ENCODE data around the gene LZTS2.

Gene LZTS2

GRCh38 chr10:101022967-101023705, 23.5 kb downstream of the LZTS2 start:
- H3K4me3 ChIP-seq (replicated peaks in 1 of 2; ENCODE audit: low read depth in 2 of 2, low read length in 2 of 2) = no peak overlapping the region
- no peak for DNase-seq (ENCODE audit: low read depth in 2 of 2)
- TF ChIP-seq CTCF (IDR thresholded peaks at IDR 0.05; ENCODE audit: low read depth, low read length) = no peak

- no peak for TF ChIP-seq CTCF (IDR thresholded peaks at IDR 0.05; ENCODE audit: low read depth, low read length)
- DNase-seq (ENCODE audit: low read depth in 2 of 2) = no peak
- H3K4me3 ChIP-seq (replicated peaks in 1 of 2; ENCODE audit: low read depth in 2 of 2, low read length in 2 of 2) = no peak overlapping the region
Observed at GRCh38 chr10:101027106-101027720, 27.6 kb downstream of the LZTS2 start.

DNA sequence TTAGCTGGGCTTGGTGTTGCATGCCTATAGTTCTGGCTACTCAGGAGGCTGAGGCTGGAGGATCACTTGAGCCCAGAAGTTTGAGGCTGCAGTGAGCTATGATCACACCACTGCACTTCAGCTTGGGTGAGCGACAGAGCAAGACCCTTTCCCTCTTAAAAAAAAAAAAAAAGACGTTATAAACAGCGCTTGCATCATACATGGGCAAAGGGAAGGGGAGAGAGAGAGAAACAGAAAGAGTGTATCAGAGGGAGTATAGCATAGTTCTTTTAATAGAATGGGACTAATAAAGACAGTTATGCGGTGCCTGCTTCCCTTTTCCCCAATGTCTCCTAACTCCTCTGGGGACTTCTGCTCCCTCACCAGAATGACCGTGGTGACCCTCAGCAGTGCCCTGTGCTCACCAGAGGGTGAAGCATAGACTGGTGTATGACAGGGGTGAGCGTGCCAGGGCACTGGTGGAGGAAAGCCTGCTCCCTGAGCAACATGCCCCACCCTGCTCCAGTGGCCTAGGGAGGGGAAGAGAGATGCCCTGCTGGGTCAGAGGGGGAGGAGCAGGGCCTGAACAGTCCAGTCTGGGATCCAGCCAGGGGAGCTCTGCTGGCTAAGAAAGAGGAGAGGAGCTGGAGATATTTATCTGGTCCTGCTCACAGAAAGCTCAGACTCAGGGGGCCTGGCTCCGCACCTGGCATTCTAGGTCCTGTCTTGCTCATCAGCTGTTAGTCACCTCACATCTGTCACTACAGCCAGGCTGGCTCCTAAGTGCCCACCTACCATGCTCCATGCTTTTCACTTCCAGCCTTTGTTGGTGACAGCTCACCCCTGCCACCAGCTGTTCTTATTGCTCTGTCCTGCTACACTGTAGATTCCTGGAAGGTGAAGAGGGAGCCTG, 29.1 kb downstream of the LZTS2 start:
- DNase-seq (ENCODE audit: low read depth in 2 of 2) = no peak
- H3K4me3 ChIP-seq (replicated peaks in 1 of 2; ENCODE audit: low read depth in 2 of 2, low read length in 2 of 2) = no peak overlapping the region
- no peak for TF ChIP-seq CTCF (IDR thresholded peaks at IDR 0.05; ENCODE audit: low read depth, low read length)

GRCh38 chr10:101029520-101030295, 30.1 kb downstream of the LZTS2 start:
- H3K4me3 ChIP-seq (replicated peaks in 1 of 2; ENCODE audit: low read depth in 2 of 2, low read length in 2 of 2) = no peak overlapping the region
- TF ChIP-seq CTCF (IDR thresholded peaks at IDR 0.05; ENCODE audit: low read depth, low read length) = peak; percentile 17
- no peak for DNase-seq (ENCODE audit: low read depth in 2 of 2)

DNA sequence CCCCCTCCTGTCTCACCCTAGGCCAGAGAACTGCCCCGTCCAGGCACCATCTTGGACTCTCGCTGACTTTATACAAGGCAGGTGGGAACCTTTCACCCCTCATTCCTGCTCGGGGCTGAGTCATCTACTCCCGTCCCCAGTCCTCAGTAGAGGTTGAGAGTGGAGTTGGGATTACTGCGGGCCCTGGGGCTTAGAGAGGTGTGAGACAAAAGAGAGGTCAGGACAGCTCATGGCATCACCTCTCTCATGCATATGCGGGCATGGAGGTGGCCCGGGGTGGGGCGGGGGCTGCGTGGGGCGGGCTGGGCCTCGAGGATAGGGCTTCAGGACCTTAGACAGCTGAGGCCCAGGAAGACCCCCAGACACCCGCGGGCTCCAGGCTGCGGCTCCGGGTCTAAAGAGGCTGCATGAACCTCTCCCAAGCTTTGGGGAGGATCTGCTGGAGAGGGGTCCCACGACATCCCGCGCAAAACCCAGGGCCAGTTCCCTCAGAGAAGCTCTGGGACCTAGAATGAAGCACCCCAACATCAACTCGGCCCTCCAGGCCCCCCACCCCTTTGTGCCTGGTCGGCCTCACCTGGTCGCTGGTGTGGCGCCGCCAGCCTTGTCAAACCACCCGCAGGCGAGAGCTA, 31.0 kb downstream of the LZTS2 start:
- DNase-seq (ENCODE audit: low read depth in 2 of 2) = no peak
- peak overlapping the region; percentile 61 to 77 for H3K4me3 ChIP-seq (replicated peaks in 1 of 2; ENCODE audit: low read depth in 2 of 2, low read length in 2 of 2)
- TF ChIP-seq CTCF (IDR thresholded peaks at IDR 0.05; ENCODE audit: low read depth, low read length) = no peak

All from cardiac fibroblast (primary cell).